HG02571 (cell line): ENCODE results near the gene MYD88.

Experiments
- ATAC-seq: cut with Tn5 transposase; IDR thresholded peaks from one replicate; pipeline ENCODE4 v1.9.1; 2021; ENCODE audit warnings: mild to moderate bottlenecking, moderate library complexity; ENCODE audit not compliant: unreplicated experiment

The MYD88 gene

DNA sequence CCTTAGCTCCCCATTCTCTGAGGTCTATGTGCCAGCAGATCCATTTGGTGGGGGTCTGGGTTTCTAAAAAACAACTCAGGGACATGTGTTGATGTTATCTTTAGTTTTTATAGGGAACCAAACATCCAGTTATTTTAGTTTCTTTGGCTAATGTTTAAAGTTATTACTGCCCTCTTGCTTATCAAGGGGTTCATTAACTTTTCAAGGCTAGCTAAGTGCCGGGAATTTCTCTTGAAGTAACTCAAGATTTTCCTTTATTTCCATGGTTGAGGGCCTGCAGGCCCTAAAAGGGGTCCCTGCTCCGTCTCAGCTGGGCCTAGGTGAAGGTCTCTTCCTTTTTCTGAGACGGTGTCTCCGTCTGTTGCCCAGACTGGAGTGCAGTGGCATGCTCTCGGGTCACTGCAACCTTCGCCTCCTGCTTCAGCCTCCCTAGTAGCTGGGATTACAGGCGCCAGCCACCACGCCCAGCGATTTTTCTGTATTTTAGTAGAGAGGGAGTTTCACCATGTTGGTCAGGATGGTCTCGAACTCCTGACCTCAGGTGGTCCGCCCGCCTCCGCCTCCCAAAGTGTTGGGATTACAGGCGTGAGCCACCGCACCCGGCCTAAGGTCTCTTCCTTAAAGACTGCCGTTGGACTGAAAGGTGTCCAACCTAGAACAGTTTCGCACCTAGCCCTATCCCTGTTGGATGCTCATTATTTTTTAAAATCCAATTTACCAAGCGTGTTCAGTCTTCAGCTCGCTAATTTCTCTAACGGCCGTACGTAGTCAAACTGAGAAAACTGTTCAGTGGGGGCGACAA, 25.6 kb downstream of the MYD88 start:
- ATAC-seq = no peak

DNA sequence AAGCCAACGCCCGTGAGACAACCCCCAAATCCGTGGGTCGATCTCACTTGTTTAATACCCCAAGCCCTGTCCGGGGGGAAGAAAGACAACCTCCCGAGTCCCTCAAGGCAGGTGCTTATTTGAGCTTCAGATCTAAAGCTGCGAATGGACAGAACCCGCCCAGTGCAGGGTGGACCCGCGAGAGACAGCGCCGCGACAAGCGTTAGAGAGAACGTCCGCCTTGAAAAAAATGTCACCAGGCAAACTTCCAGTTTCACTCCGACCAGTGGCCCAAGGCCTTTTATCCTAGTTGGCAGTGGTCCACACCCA, 26.1 kb downstream of the MYD88 start:
- ATAC-seq = peak; percentile 11

DNA sequence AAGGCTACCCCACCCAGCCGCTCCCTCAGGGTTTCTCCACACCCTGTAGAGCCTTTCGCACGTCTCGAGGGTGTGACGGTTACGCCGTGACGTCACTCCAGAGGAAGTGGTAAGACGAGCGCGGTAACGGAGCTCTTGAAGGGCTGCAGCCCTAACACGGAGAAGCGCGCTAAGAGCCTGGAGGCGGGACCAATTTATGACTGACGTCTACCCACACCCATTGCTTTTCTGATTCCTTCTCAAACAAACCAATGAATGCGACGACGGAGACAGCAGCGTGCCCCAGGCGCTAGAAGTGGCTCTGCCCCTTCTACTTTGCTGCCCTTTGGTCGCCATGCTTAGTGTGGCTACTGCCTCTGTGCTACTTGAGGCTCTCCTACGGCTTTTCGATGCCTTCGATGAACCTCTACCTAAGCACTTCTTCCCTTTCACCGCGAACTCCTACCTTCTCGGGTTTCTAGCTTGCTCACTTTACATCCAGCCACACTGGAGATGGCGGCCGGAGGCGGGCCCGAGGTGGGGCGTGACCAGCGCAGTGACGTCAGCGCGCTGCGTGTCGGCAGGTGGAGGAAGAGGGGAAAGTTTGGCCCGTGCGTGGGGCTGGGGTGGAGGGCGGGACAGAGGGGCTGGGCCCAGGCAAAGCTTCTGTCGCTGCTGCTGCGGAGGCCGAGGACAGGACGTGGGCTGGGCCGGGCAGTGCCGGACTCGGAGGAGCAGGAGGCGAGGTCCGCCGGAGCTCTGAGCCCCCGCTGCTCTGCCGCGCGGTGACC, 26.7 kb downstream of the MYD88 start, which contains the start of gene OXSR1:
TSS of gene OXSR1 (plus strand) at position 586 of the 770 bp plus-strand sequence. CDS start 340 bp downstream, outside the sequence.
- peak; percentile 87 for ATAC-seq

DNA sequence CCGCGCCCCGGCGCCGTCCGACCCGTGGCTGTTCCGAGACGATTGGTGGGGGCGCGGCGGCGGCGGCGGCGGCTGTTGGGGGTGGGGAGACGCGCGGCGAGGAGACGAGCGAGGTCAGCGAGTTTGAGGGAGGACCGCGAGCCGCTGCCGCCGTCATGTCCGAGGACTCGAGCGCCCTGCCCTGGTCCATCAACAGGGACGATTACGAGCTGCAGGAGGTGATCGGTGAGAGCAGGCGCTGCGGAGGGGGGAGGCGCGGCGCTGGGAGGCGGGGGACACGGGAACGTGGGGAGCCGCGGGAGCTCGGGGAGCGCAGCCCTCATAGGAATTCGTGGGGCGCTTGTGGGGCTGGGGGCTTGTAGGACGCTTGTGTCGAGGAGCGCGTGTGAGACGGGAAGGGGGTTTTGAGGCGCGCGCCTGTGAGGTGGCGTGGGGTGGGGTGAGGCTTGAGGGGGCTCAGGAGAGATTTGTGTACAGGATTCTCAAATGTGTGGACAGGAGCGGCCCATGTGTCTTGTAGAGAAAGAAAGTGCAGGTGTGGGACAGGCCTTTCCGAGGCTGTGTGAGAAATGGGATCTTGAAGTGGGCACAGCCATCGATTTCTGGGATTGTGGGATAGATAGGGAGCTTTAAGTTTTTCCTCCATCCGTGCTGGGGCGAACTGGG, 27.4 kb downstream of the MYD88 start:
- no peak for ATAC-seq

DNA sequence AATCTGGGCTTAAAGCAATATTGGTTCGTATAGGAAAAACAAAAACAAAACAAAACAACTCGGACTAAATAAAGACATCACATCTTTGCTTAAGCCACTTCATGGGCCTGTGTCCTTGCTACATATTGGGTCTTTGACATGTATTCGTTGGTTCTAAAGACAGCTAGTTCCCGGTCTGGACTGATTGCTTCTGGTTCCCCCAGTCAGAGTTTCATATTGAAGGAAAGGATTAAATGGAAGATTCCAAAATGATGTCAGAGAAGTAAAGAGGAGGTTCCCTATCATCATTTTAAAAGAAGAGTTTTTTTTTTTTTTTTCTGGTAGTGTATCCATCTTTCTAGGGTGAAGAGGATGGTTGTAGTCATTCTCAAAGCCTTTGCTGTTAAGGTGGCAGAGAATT, 29.1 kb downstream of the MYD88 start:
- ATAC-seq = no peak

DNA sequence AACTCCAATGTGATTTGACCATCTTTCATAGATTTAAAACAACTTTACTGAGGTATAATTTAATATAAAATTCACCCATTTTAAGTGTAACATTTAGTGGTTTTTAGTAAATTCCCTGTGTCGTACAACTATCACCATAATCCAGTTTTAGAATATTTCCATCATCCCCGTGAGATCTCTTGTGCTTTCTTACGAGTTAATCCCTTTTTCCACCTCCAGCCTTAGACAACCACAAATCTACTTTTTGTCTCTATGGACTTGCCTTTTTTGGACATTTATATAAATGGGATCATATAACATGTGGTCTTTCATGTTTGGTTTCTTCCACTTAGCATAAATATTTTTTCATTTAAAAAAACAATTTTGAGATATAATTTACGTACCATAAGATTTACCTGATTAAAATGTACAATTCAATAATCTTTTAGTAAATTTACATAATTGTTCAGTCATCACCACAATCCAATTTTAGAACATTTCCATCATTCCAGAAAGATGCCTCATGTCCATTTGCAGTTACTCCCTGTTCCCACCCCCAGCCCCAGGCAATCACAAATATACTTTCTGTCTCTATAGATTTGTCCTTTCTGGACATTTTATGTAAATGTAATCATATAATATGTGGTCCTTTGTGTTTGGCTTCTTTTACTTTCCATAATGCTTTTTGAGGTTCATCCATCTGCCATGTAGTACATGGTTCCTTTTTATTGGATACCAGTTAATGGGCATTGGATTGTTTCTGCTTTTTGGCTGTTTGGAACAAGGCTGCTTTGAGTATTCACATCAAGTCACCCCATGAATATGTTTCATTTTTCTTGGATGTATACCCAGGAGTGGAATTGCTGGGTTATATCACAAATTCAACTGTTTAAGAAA, 29.9 kb downstream of the MYD88 start:
- no peak for ATAC-seq

DNA sequence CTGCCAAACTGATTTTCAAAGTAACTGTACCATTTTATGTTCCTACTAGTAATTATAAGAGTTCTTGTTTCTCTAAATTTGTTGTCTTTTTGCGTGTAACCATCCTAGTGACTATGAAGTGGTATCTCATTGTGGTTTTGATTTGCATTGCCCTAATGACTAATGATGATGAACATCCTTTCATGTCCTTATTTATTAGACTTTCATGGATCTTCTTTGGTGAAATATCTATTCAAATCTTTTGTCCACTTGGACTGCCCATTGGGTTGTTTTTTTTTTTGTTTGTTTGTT, 30.5 kb downstream of the MYD88 start:
- no peak for ATAC-seq

DNA sequence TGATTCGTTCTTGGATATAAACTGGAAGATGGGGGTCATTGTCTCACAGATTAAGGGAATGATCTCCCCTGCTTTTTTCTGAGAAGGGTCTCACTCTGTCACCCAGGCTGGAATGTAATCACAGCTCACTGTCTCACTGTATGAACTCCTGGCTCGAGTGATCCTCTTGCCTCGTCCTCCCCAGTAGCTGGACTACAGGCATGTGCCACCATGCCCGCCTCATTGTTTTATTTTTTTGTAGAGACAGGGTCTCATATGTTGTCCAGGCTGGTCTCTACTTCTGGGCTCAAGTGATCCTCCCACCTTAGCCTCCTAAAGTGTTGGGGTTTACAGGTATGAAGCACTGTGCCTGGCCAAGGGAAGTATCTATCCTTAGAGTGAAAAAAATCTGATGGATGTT, 32.3 kb downstream of the MYD88 start:
- ATAC-seq = no peak

DNA sequence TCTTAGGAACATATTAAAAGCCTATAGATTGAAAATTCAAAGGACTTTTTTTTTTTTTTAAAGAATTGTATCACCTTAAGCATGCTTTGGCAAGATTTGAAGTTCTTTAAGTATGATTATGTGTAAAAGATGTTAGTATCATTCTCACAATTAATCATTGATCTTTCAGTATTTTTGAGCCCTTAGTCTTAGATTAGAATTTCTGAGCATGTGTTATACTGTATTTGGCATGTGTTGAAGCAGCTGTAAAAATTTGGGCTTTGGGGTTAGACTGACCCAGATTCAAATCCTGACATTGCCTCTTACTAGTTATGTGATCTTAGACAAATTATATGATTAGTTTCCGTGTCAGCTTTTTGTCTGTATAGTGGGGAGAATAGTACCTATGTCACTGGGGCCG, 33.2 kb downstream of the MYD88 start:
- no peak for ATAC-seq

DNA sequence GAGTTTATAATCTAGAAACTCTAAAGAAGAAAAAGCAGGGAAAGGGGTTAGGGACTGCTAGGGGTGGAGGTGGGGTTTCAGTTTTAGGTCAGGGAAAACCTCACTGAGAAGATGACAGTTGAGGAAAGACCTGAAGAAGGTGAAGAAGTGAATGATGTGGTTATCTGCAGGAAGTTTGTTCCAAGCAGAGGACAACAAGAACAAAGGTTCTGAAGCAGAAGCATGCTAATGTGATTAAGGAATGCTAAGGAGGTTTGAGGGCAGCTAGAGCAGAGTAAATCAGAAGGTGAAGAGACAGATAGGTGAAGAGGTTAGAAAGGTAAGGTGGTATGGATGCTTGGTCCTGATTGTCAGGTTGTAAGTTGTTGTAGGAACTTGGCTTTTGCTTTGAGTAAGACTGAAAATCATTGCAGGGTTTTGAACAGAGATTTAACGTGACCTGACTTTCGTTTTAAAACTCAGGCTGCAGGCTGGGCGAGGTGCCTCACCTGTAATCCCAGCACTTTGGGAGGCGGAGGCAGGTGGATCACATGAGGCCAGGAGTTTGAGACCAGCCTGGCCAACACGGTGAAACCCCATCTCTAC, 35.5 kb downstream of the MYD88 start:
- ATAC-seq = no peak

DNA sequence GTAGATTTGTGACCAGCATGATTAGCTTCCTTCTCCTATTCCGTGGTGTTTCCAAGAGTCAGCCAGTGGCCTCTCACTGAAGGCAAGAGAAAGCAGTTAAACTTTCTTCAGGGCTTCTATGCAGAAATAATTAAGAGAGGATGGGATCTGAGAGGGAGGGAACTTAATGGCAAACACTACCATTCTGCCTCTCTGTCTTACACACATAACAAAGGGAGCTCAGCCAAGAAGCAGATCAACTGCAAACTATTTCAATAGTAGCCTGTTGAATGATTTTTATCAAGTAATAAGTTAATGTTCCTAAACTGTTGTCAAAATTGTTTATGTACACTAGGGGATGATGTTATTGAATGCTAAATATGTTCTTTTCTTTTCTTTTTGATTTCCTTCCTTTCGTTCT, 38.7 kb downstream of the MYD88 start:
- ATAC-seq = no peak

DNA sequence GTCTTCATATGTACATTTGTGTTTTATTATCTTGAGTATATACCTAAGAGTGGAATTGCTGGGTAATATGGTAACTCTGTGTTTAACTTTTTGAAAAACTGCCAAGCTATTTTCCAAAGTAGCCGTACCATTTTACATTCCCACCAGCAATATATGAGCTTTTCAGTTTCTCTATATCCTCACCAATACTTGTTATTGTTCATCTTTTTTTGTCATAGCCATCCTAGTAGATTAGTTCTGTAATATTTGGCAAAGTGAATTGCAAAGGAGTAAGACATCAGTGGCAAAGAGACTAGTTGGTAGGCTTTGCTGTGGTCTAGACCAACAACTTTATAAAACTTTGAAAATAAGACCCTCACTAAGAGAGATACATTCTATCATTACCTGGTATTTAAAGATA, 48.3 kb downstream of the MYD88 start:
- ATAC-seq = no peak

DNA sequence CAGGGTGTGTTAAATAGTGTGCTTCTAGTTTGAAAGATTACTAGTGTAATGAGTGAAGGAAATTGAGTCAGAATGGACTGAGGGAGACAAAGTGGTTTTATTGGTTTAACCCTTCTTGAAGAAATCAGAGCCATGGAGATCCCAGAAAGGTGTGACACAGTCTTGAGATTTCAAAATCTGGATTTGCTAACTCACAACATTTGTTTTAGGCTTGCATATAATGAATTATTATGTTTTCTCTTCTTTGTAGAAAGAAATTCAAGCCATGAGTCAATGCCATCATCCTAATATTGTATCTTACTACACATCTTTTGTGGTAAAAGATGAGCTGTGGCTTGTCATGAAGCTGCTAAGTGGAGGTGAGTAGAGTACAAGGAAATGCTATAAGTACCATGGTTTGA, 52.0 kb downstream of the MYD88 start:
- ATAC-seq = no peak
